Esophagus muscularis mucosa (tissue), 4 donors: ENCODE data around the gene TNFRSF19. TPM values are rescaled to one million over a fixed set of nuclear protein-coding genes. Genes with fewer than 3 reads are reported as not detected.

ENCODE experiments used
- DNase-seq: peaks from one replicate; pipeline ENCODE4 v3.0.0-alpha.2; 2017; ENCODE audit errors: extremely low spot score
- H3K27ac ChIP-seq, 4 donors: fragments of 200-600 bp; sonication (generic); replicated peaks in 1 of 4; 1 replicate in 3 of 4; 2 replicates in 1 of 4; pipeline ENCODE4 v1.5.1; 2016 to 2019; ENCODE audit warnings: mild to moderate bottlenecking in 1 of 4
- H3K27me3 ChIP-seq, 4 donors: fragments of 200-600 bp; sonication (generic); one replicate each; pipeline versions ENCODE4 v1.5.1 to v1.6.0; 2016 to 2019
- H3K36me3 ChIP-seq, 4 donors: fragments of 200-600 bp; sonication (generic); one replicate each; pipeline ENCODE4 v1.5.1; 2016 to 2019
- H3K4me1 ChIP-seq, 4 donors: fragments of 200-600 bp; sonication (generic); one replicate each; pipeline ENCODE4 v1.5.1; 2016 to 2019
- H3K4me3 ChIP-seq, 4 donors: fragments of 200-600 bp; sonication (generic); 1 replicate in 2 of 4; 2 replicates in 2 of 4; pipeline ENCODE4 v1.5.1; 2016 to 2019; ENCODE audit warnings: mild to moderate bottlenecking in 4 of 4, moderate library complexity in 1 of 4
- H3K9me3 ChIP-seq, 4 donors: fragments of 200-600 bp; sonication (generic); 1 replicate in 3 of 4; 2 replicates in 1 of 4; pipeline ENCODE4 v1.5.1; 2016 to 2019
- EP300 ChIP-seq: sonication (generic); formaldehyde crosslinking; IDR thresholded peaks from one replicate; pipeline ENCODE4 v1.6.1; 2017; ENCODE audit warnings: antibody characterized with exemption
- POLR2A ChIP-seq: fragments of 450-650 bp; IDR thresholded peaks from one replicate; pipeline ENCODE4 v1.6.1; 2017; ENCODE audit warnings: antibody characterized with exemption, moderate library complexity, mild to moderate bottlenecking, low read depth
- POLR2AphosphoS5 ChIP-seq, 2 donors: sonication (generic); formaldehyde crosslinking; IDR thresholded peaks; one replicate each; pipeline ENCODE4 v1.6.1; 2017; ENCODE audit warnings: antibody characterized with exemption in 2 of 2
- WGBS: methylation state at CpG from one replicate; pipeline ENCODE4 v1.1.5; 2018; 5-methylcytosine and 5-hydroxymethylcytosine counted together
- intact Hi-C: fragments of 100-400 bp; cut with DNase I; formaldehyde crosslinking; loops from one replicate; pipeline ENCODE4 v1.15.1; 2023
- total RNA-seq, 4 donors: library from RNA; depleted of rRNA; stranded (reverse); fragments of >200 nt; gene quantifications; one replicate each; pipeline versions ENCODE4 v1.1.0 to v1.2.1, GENCODE V29; 2016
- TF ChIP-seq, protein P1 (sequence below), 3 experiments: fragments of 200-600 bp in 2 of 3; fragments of 450-650 bp in 1 of 3; sonication (generic) in 2 of 3; IDR thresholded peaks; one replicate each; pipeline ENCODE4 v1.5.1; 2017 to 2019; ENCODE audit warnings: antibody characterized with exemption in 3 of 3, mild to moderate bottlenecking in 2 of 3, moderate library complexity in 1 of 3

Gene TNFRSF19
- total RNA-seq, 4 donors from 2014 or later = 3.2 to 5.6 (median 5.0) TPM

DNA sequence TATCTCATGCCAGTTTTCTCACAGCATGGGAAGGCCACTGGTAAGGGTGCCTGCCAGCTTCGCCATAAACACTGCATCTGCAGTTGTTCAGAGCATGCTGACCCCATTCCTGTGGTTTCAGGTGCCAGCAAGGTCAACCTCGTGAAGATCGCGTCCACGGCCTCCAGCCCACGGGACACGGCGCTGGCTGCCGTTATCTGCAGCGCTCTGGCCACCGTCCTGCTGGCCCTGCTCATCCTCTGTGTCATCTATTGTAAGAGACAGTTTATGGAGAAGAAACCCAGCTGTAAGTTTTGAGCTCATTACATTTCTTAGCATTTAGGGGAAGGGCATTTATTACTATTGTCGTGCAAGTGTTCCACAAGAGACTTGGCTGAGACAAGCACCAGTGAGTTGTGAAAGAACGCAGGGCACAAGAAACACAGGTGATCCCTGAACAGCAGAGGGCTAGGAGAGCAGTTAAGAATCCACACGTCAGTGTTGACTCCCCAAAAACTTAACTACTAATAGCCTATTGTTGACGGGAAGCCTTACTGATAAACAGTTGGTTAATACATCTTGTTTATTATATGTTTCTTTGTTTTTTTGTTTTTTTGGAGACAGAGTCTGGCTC, 88.8 kb downstream of the TNFRSF19 start:
- Histone ChIP-seq H3K27ac (peak overlapping the region in 1 of 4 donors; percentile 10), H3K4me3 (no peak overlapping the region), H3K4me1 (peaks cover 4 to 21% (median 18%) of the 10 kb centered on the region in 4 donors), H3K27me3 (no peaks in the 10 kb centered on the region), H3K9me3 (no peaks in the 10 kb centered on the region), H3K36me3 (peaks cover 0 to 10% (median 2%) of the 10 kb centered on the region in 4 donors)
- intact Hi-C loops = no loop called here
- TF ChIP-seq POLR2A = no peak
- TF ChIP-seq EP300 = no peak
- TF ChIP-seq POLR2AphosphoS5 (IDR thresholded peaks at IDR 0.05) = no peak
- TF ChIP-seq, protein P1, sequence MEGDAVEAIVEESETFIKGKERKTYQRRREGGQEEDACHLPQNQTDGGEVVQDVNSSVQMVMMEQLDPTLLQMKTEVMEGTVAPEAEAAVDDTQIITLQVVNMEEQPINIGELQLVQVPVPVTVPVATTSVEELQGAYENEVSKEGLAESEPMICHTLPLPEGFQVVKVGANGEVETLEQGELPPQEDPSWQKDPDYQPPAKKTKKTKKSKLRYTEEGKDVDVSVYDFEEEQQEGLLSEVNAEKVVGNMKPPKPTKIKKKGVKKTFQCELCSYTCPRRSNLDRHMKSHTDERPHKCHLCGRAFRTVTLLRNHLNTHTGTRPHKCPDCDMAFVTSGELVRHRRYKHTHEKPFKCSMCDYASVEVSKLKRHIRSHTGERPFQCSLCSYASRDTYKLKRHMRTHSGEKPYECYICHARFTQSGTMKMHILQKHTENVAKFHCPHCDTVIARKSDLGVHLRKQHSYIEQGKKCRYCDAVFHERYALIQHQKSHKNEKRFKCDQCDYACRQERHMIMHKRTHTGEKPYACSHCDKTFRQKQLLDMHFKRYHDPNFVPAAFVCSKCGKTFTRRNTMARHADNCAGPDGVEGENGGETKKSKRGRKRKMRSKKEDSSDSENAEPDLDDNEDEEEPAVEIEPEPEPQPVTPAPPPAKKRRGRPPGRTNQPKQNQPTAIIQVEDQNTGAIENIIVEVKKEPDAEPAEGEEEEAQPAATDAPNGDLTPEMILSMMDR (IDR thresholded peaks at IDR 0.05) = no peak
- no peak for DNase-seq
- WGBS = 69% methylated on average over 8 of the region's 15 CpGs

DNA sequence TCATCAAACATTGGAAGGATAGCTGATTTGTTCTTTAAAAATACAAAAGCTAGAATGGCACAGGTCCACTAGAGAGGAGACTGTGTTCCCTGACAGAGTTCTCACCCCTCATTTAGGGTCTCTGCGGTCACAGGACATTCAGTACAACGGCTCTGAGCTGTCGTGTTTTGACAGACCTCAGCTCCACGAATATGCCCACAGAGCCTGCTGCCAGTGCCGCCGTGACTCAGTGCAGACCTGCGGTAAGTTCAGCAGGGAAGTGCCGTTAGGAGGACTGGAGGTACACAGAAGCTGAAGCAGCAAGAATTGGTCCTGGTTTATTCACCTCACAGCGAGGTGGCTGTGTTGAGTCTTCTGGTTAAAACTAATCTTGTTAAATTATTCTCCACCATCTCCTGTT, 90.0 kb downstream of the TNFRSF19 start:
- Histone ChIP-seq H3K27ac (no peak overlapping the region), H3K4me1 (peaks cover 0 to 20% (median 11%) of the 10 kb centered on the region in 4 donors), H3K36me3 (peaks cover 0 to 10% (median 2%) of the 10 kb centered on the region in 4 donors), H3K27me3 (no peaks in the 10 kb centered on the region), H3K9me3 (no peaks in the 10 kb centered on the region), H3K4me3 (no peak overlapping the region)
- intact Hi-C loops = no loop called here
- TF ChIP-seq POLR2A (no peak), POLR2AphosphoS5 (IDR thresholded peaks at IDR 0.05) (no peak), EP300 (no peak)
- TF ChIP-seq, protein P1 (IDR thresholded peaks at IDR 0.05) = no peak
- no peak for DNase-seq
- 83% methylated on average over 6 of the region's 9 CpGs for WGBS

DNA sequence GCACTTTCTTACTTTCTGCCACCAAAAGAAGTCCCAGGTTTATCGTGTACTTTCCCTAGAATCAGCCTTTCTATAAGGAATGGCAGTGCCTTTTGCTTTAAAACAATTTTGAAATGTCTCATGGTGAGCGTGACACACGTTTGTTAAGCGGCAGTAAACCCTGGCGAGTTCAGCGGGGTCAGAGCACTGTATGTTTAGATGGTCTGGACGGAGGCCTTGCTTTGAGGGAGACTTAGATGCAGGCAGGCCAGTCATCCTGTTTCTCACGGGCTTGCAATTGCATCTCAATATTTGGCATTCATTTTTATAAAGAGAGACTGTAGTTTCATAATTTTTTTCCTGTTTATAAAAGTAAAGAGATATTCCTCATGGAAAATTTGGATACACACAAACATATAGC, 96.4 kb downstream of the TNFRSF19 start:
- no peak for DNase-seq
- TF ChIP-seq EP300 = no peak
- TF ChIP-seq POLR2A = no peak
- TF ChIP-seq POLR2AphosphoS5 (IDR thresholded peaks at IDR 0.05) = no peak
- TF ChIP-seq, protein P1 (IDR thresholded peaks at IDR 0.05) = no peak
- H3K4me1 ChIP-seq = peaks cover 0 to 8% (median 1%) of the 10 kb centered on the region in 4 donors
- no peak overlapping the region for H3K4me3 ChIP-seq
- H3K36me3 ChIP-seq = no peaks in the 10 kb centered on the region
- H3K27ac ChIP-seq = no peak overlapping the region
- H3K9me3 ChIP-seq = no peaks in the 10 kb centered on the region
- WGBS = 98% methylated on average over 8 of the region's 8 CpGs
- intact Hi-C loops = no loop called here
- H3K27me3 ChIP-seq = no peaks in the 10 kb centered on the region

DNA sequence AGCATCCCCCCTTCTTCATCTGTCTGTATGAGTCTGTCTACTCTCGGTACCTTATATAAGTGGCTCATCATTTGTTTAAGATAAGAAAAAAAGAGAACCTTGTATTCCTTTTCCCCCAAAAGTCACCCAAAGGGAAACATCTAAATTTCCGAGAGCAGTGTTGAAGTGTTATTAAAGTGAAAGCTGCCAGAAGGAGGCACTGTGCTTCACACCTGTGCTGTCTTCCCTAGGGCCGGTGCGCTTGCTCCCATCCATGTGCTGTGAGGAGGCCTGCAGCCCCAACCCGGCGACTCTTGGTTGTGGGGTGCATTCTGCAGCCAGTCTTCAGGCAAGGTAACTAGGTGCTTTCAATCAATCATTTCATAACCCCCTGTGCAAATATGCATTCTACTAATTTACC, 97.5 kb downstream of the TNFRSF19 start:
- Histone ChIP-seq H3K27ac (no peak overlapping the region), H3K27me3 (no peaks in the 10 kb centered on the region), H3K4me3 (no peak overlapping the region), H3K36me3 (no peaks in the 10 kb centered on the region), H3K9me3 (no peaks in the 10 kb centered on the region), H3K4me1 (peaks cover 2 to 18% (median 11%) of the 10 kb centered on the region in 4 donors)
- WGBS = 96% methylated on average over 6 of the region's 6 CpGs
- no peak for DNase-seq
- intact Hi-C loops = no loop called here
- TF ChIP-seq, protein P1 (IDR thresholded peaks at IDR 0.05) = no peak
- TF ChIP-seq POLR2AphosphoS5 (IDR thresholded peaks at IDR 0.05) (no peak), POLR2A (no peak), EP300 (no peak)

DNA sequence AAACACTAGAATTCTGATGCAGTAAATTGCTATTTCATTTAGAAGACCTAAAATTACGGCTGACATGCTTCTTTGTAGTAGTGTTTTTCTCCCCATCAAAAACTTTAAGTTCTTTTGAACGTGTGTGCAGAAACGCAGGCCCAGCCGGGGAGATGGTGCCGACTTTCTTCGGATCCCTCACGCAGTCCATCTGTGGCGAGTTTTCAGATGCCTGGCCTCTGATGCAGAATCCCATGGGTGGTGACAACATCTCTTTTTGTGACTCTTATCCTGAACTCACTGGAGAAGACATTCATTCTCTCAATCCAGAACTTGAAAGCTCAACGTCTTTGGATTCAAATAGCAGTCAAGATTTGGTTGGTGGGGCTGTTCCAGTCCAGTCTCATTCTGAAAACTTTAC, 98.3 kb downstream of the TNFRSF19 start:
- peaks cover 8 to 22% (median 18%) of the 10 kb centered on the region in 4 donors for H3K4me1 ChIP-seq
- no peak overlapping the region for H3K27ac ChIP-seq
- H3K27me3 ChIP-seq = no peaks in the 10 kb centered on the region
- H3K9me3 ChIP-seq = no peaks in the 10 kb centered on the region
- TF ChIP-seq POLR2A = no peak
- TF ChIP-seq, protein P1 (IDR thresholded peaks at IDR 0.05) = no peak
- TF ChIP-seq EP300 = no peak
- TF ChIP-seq POLR2AphosphoS5 (IDR thresholded peaks at IDR 0.05) = no peak
- 85% methylated on average over 9 of the region's 9 CpGs for WGBS
- H3K4me3 ChIP-seq = no peak overlapping the region
- H3K36me3 ChIP-seq = no peaks in the 10 kb centered on the region
- intact Hi-C loops = no loop called here
- no peak for DNase-seq
